CD1c-positive myeloid dendritic cell (primary cell): ENCODE results near the gene GRAMD2B.
"Not testable (repeated sequence)": the region's sequence is repeated elsewhere in the genome, so short reads cannot be mapped to it uniquely, and the experiment has no call there.

Experiments
- DNase-seq: peaks from one replicate; pipeline ENCODE4 v3.0.0-alpha.2; 2016; ENCODE audit errors: extremely low spot score

Gene GRAMD2B

GRCh38 chr5:126449751-126450271, 26.6 kb downstream of the GRAMD2B start:
- DNase-seq, result peak; percentile 6

- no peak for DNase-seq
Measured at GRCh38 chr5:126450346-126450745, 27.1 kb downstream of the GRAMD2B start.

GRCh38 chr5:126450907-126451306, 27.7 kb downstream of the GRAMD2B start:
- DNase-seq, result no peak

- DNase-seq, result no peak
Measured at GRCh38 chr5:126452477-126452876, 29.3 kb downstream of the GRAMD2B start.

GRCh38 chr5:126454081-126454480, 30.9 kb downstream of the GRAMD2B start:
- no peak for DNase-seq

- no peak for DNase-seq
Measured at GRCh38 chr5:126454535-126454934, 31.3 kb downstream of the GRAMD2B start.

- no peak for DNase-seq
Measured at GRCh38 chr5:126455264-126455663, 32.1 kb downstream of the GRAMD2B start.

GRCh38 chr5:126455728-126456127, 32.5 kb downstream of the GRAMD2B start:
- no peak for DNase-seq

GRCh38 chr5:126456217-126456820, 33.1 kb downstream of the GRAMD2B start:
- no peak for DNase-seq

GRCh38 chr5:126460459-126460858, 37.2 kb downstream of the GRAMD2B start:
- no peak for DNase-seq

- no peak for DNase-seq
Measured at GRCh38 chr5:126460977-126461376, 37.8 kb downstream of the GRAMD2B start.

GRCh38 chr5:126461838-126462237, 38.6 kb downstream of the GRAMD2B start:
- no peak for DNase-seq

GRCh38 chr5:126462239-126463014, 39.2 kb downstream of the GRAMD2B start:
- no peak for DNase-seq

GRCh38 chr5:126464016-126464415, 40.8 kb downstream of the GRAMD2B start:
- DNase-seq, result no peak

- DNase-seq, result no peak
Measured at GRCh38 chr5:126464959-126465358, 41.8 kb downstream of the GRAMD2B start.

- no peak for DNase-seq
Measured at GRCh38 chr5:126468091-126468490, 44.9 kb downstream of the GRAMD2B start.

- DNase-seq, result no peak
Measured at GRCh38 chr5:126469536-126470316, 46.5 kb downstream of the GRAMD2B start.

GRCh38 chr5:126470529-126470928, 47.3 kb downstream of the GRAMD2B start:
- not testable (repeated sequence) for DNase-seq

- DNase-seq, result no peak
Measured at GRCh38 chr5:126471247-126471646, 48.0 kb downstream of the GRAMD2B start.

- DNase-seq, result no peak
Measured at GRCh38 chr5:126471875-126472537, 48.8 kb downstream of the GRAMD2B start.

- no peak for DNase-seq
Measured at GRCh38 chr5:126472538-126472889, 49.3 kb downstream of the GRAMD2B start.
